Measurements from ENCODE around the gene PTGR2. TPM values are rescaled to one million over a fixed set of nuclear protein-coding genes. Genes with fewer than 3 reads are reported as not detected.

Gene PTGR2
- total RNA-seq, 1 experiment from 2014 or later: 6.7 TPM

- Histone ChIP-seq H4K5ac (ENCODE audit: insufficient read length, low read depth, low read length) (no peak overlapping the region), H3K79me1 (ENCODE audit: insufficient read depth, low read depth, low read length, poor library complexity, severe bottlenecking) (no peaks in the 10 kb centered on the region), H3K27ac (ENCODE audit: insufficient read length, low read depth, low read length) (no peak overlapping the region), H3K27me3 (ENCODE audit: insufficient read depth, low read length) (no peaks in the 10 kb centered on the region), H3T11ph (ENCODE audit: low read length) (no peak overlapping the region), H3K14ac (ENCODE audit: insufficient read depth, low read length) (no peak overlapping the region), H4K8ac (replicated peaks; ENCODE audit: insufficient read length, low read depth, low read length) (no peak overlapping the region), H3K4me1 (ENCODE audit: insufficient read depth, low read length) (no peaks in the 10 kb centered on the region), H3K9me3 (ENCODE audit: control insufficient read depth, low read depth, low read length) (no peaks in the 10 kb centered on the region), H2BK20ac (ENCODE audit: low read depth, low read length, poor library complexity, severe bottlenecking) (no peak overlapping the region), H3K23me2 (ENCODE audit: insufficient read length, low read depth, low read length, poor library complexity, severe bottlenecking) (no peaks in the 10 kb centered on the region), H3K4ac (ENCODE audit: low read depth, low read length) (no peak overlapping the region), H2BK15ac (ENCODE audit: low read depth, low read length) (no peak overlapping the region), H4K91ac (ENCODE audit: insufficient read length, low read depth, low read length) (no peak overlapping the region), H3K4me2 (ENCODE audit: insufficient read depth, insufficient read length, low read length) (no peak overlapping the region), H4K20me1 (ENCODE audit: control insufficient read depth, insufficient read depth, insufficient read length) (no peaks in the 10 kb centered on the region), H3K79me2 (ENCODE audit: insufficient read depth, low read length) (no peaks in the 10 kb centered on the region), H3K18ac (ENCODE audit: insufficient read length, low read depth, low read length) (no peak overlapping the region), H2BK120ac (ENCODE audit: low read depth, low read length, poor library complexity, severe bottlenecking) (no peak overlapping the region), H2AK5ac (ENCODE audit: insufficient read length, low read length) (no peak overlapping the region), H3K56ac (ENCODE audit: insufficient read length, low read depth, low read length) (no peak overlapping the region), H2BK5ac (ENCODE audit: insufficient read length, low read length) (no peak overlapping the region), H3K9ac (ENCODE audit: extremely low read depth, insufficient read length, low read length) (no peak overlapping the region), H2AFZ (ENCODE audit: low read length) (no peak overlapping the region), H3K23ac (ENCODE audit: insufficient read length, low read depth, low read length) (no peak overlapping the region), H2BK12ac (ENCODE audit: insufficient read length, low read depth, low read length) (no peak overlapping the region)
- TF ChIP-seq CTCF (conservative IDR thresholded peaks at IDR 0.05): no peak
- Mint-ChIP-seq H3K9me3 (no peaks in the 10 kb centered on the region), H3K27me3 (ENCODE audit: low read depth) (no peaks in the 10 kb centered on the region), H3K4me1 (no peaks in the 10 kb centered on the region), H3K27ac (no peak overlapping the region), H3K36me3 (ENCODE audit: insufficient read depth in 1 of 3, low read depth in 3 of 3) (peaks cover 9 to 62% (median 34%) of the 10 kb centered on the region in 3 experiments; a peak in 6 of 7 replicates), H3K4me3 (no peak overlapping the region)
- DNase-seq: no peak
- no CpG with 5 or more reads among the region's 3 CpGs for WGBS (ENCODE audit: extremely low coverage, insufficient read length, low lambda C conversion rate)
These were observed 51.4 kb downstream of the PTGR2 start for GRCh38 chr14:73903028-73903427.
